A673 (cell line): ENCODE results near the gene PHIP. TPM values are rescaled to one million over a fixed set of nuclear protein-coding genes. Genes with fewer than 3 reads are reported as not detected.

Experiments used
- BruUV-seq: library from RNA; stranded (reverse); fragments of 400-500 nt; replicated peaks from 2 replicates; lab custom pipeline; 2021; lab: Mats Ljungman, UMichigan
- CTCF ChIA-PET: fragments of 300-600 bp; sonication (Branson Sonifier 250); formaldehyde crosslinking; loops from one replicate; lab custom pipeline; 2022; ENCODE audit warnings: antibody characterized with exemption; lab: Charles Lee
- POLR2A ChIA-PET: fragments of 300-600 bp; sonication (Branson Sonifier 250); formaldehyde crosslinking; loops from one replicate; lab custom pipeline; 2022; ENCODE audit warnings: antibody characterized with exemption; ENCODE audit not compliant: low non-redundant PET; lab: Charles Lee
- DNase-seq: peaks from one replicate; pipeline ENCODE4 v3.0.0-alpha.2; 2015; ENCODE audit warnings: low spot score
- H3K27ac ChIP-seq: fragments of 200-600 bp; sonication (generic); 2 replicates; pipeline ENCODE4 v1.5.1; 2016; ENCODE audit warnings: mixed run types, low read depth, mild to moderate bottlenecking, mixed read lengths, antibody characterized with exemption, low read length; ENCODE audit not compliant: poor library complexity, severe bottlenecking
- H3K27me3 ChIP-seq: fragments of 200-600 bp; sonication (generic); replicated peaks from 2 replicates; pipeline ENCODE4 v1.6.1; 2017; ENCODE audit warnings: mixed run types, low read depth, mild to moderate bottlenecking, mixed read lengths, antibody characterized with exemption, low read length; ENCODE audit not compliant: insufficient read depth, poor library complexity
- H3K36me3 ChIP-seq: fragments of 200-600 bp; sonication (generic); 2 replicates; pipeline ENCODE4 v1.6.1; 2016; ENCODE audit warnings: mixed run types, mild to moderate bottlenecking, mixed read lengths, antibody characterized with exemption, low read length; ENCODE audit not compliant: insufficient read depth, poor library complexity, severe bottlenecking
- H3K4me1 ChIP-seq: fragments of 200-600 bp; sonication (generic); 2 replicates; pipeline ENCODE4 v1.6.1; 2017; ENCODE audit warnings: mixed run types, mild to moderate bottlenecking, mixed read lengths, antibody characterized with exemption, low read length; ENCODE audit not compliant: insufficient read depth, poor library complexity, severe bottlenecking
- H3K4me3 ChIP-seq: fragments of 200-600 bp; sonication (generic); 2 replicates; pipeline ENCODE4 v1.5.1; 2016; ENCODE audit warnings: low read depth, mixed run types, mild to moderate bottlenecking, mixed read lengths, low read length; ENCODE audit not compliant: poor library complexity, severe bottlenecking
- H3K9me3 ChIP-seq: fragments of 200-600 bp; sonication (generic); 2 replicates; pipeline ENCODE4 v1.6.1; 2016; ENCODE audit warnings: mixed run types, low read depth, mild to moderate bottlenecking, mixed read lengths, antibody characterized with exemption, low read length; ENCODE audit not compliant: poor library complexity, severe bottlenecking
- CTCF ChIP-seq: fragments of 300-800, 200-600 bp; sonication (generic); conservative IDR thresholded peaks from 2 replicates; pipeline ENCODE4 v1.5.1; 2017; ENCODE audit warnings: low read depth, mild to moderate bottlenecking, antibody characterized with exemption, low read length, moderate library complexity, mixed read lengths
- EZH2 ChIP-seq: fragments of 200-600 bp; sonication (generic); IDR thresholded peaks from 2 replicates; pipeline ENCODE4 v1.6.1; 2017; ENCODE audit warnings: borderline replicate concordance, low read depth, mild to moderate bottlenecking, mixed read lengths, antibody characterized with exemption, low read length; ENCODE audit not compliant: poor library complexity, severe bottlenecking
- intact Hi-C: fragments of 100-400 bp; cut with micrococcal nuclease; formaldehyde crosslinking; loops from one replicate; pipeline ENCODE4 v1.10.0; 2022; ENCODE audit not compliant: unreplicated experiment
- total RNA-seq: library from RNA; stranded (reverse); gene quantifications from 2 replicates; pipeline ENCODE4 v1.2.3, GENCODE V29; 2021

PHIP gene
- total RNA-seq, 1 experiment from 2014 or later: 42.5 TPM

- TF ChIP-seq EZH2 (no peak), CTCF (no peak)
- Histone ChIP-seq H3K9me3 (no peaks in the 10 kb centered on the region), H3K36me3 (peaks cover 89% of the 10 kb centered on the region), H3K27me3 (no peaks in the 10 kb centered on the region), H3K27ac (no peak overlapping the region), H3K4me3 (no peak overlapping the region), H3K4me1 (no peaks in the 10 kb centered on the region)
- ChIA-PET CTCF (no interaction called here), POLR2A (no interaction called here)
- intact Hi-C loops: no loop called here
- BruUV-seq: no TSS peak
- DNase-seq: no peak
Observed at GRCh38 chr6:78984225-78984950, 93.7 kb downstream of the PHIP start.

- H3K36me3 ChIP-seq: peaks cover 64% of the 10 kb centered on the region
- H3K4me1 ChIP-seq: no peaks in the 10 kb centered on the region
- ChIA-PET CTCF (no interaction called here), POLR2A (no interaction called here)
- no peak for TF ChIP-seq CTCF
- TF ChIP-seq EZH2: no peak
- H3K4me3 ChIP-seq: no peak overlapping the region
- no TSS peak for BruUV-seq
- no peak for DNase-seq
- no peaks in the 10 kb centered on the region for H3K9me3 ChIP-seq
- no peak overlapping the region for H3K27ac ChIP-seq
- no peaks in the 10 kb centered on the region for H3K27me3 ChIP-seq
- intact Hi-C loops: no loop called here
Observed at GRCh38 chr6:78967191-78967590, 110.9 kb downstream of the PHIP start.

GRCh38 chr6:78966542-78966941 is 111.5 kb downstream of the PHIP start:
- Histone ChIP-seq H3K27me3 (no peaks in the 10 kb centered on the region), H3K4me3 (no peak overlapping the region), H3K9me3 (no peaks in the 10 kb centered on the region), H3K36me3 (peaks cover 69% of the 10 kb centered on the region), H3K27ac (no peak overlapping the region), H3K4me1 (no peaks in the 10 kb centered on the region)
- POLR2A ChIA-PET: no interaction called here
- no TSS peak for BruUV-seq
- CTCF ChIA-PET: no interaction called here
- DNase-seq: no peak
- intact Hi-C loops: no loop called here
- TF ChIP-seq EZH2: no peak
- TF ChIP-seq CTCF: no peak
